Fibroblast of lung (primary cell): ENCODE data around the gene PHLDA2.

Source experiments
- CTCF ChIP-seq, 2 donors: IDR thresholded peaks in 1 of 2; conservative IDR thresholded peaks in 1 of 2; 1 replicate in 1 of 2; 2 replicates in 1 of 2; pipeline ENCODE4 v1.5.1; 2011 to 2012; ENCODE audit warnings: low read length in 2 of 2, control low read depth in 1 of 2, inconsistent platforms in 1 of 2, low read depth in 1 of 2, mild to moderate bottlenecking in 1 of 2
- EZH2 ChIP-seq: IDR thresholded peaks from 2 replicates; pipeline ENCODE4 v1.5.1; 2012; ENCODE audit warnings: low read length, control low read depth, mild to moderate bottlenecking; ENCODE audit errors: missing control alignments

DNA sequence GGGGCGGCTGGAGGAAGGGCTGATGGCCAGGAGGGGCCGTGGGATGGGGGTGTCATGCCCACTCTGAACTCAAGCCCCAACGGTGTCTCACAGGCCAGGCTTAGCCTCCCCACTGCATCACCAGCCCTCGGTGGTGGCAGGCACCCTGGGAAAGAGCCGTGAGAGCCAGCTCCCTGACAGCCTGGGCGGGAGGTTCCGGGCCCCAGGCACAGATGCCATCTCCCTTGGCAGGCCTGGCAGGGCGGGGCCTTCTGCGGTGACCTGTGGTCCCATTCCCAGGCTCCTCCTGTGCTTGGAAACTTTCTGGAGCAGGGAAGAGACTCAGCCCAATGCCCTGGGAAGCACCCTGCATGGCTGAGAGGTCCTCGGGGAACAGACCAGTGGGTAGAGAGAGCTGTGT, 4.8 kb downstream of the PHLDA2 start:
- no peak for TF ChIP-seq CTCF (conservative IDR thresholded peaks at IDR 0.05 in 1 of 2, IDR thresholded peaks at IDR 0.05 in 1 of 2; ENCODE audit: low read depth in 1 of 2, low read length in 2 of 2)
- TF ChIP-seq EZH2, result no peak
